ENCODE measurements around the gene COL15A1.

DNA sequence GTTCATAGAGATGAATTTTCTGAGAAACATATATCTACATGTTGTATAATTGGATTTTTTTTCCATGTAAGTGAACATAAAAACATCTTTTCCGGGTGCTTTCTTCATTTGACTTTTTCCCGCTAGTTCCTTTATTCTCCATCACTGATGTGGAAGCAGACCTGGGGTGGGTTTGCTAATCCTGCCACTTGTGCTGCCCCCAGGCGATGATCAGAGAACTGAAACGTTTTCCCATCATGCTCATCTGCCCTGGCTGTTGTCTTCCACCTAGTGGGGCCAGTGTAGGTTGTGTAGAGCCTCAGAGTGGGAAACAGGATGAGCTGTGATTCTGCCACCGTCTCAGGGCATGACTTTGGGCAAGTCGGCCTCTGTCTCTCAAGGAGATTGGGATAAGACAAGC is 127.0 kb downstream of the COL15A1 start:
- TF ChIP-seq CTCF (IDR thresholded peaks at IDR 0.05), result no peak
- no peak for TF ChIP-seq POLR2A (IDR thresholded peaks at IDR 0.05)
